Activated naive CD4-positive, alpha-beta T cell treated with anti-CD3 and anti-CD28 coated beads, Interleukin-2, amount 50 U/mL, for 72 hours (primary cell): ENCODE results near the gene PHF13. TPM values are rescaled to one million over a fixed set of nuclear protein-coding genes. Genes with fewer than 3 reads are reported as not detected.
"Not testable (repeated sequence)": the region's sequence is repeated elsewhere in the genome, so short reads cannot be mapped to it uniquely, and the experiment has no call there.

Experiments used
- ATAC-seq, 2 donors: fragments of 150-1000 bp; cut with Tn5 transposase; 2 replicates each; pipeline ENCODE4 v1.10.0; 2021; ENCODE audit warnings: mild to moderate bottlenecking in 2 of 2, moderate library complexity in 2 of 2
- DNase-seq, 2 donors: peaks; one replicate each; pipeline ENCODE4 v3.0.0; 2021 to 2022; ENCODE audit warnings: low spot score in 2 of 2
- H3K27ac Mint-ChIP-seq, 2 donors: one replicate each; pipeline ENCODE4 v1.8.0; 2022; ENCODE audit warnings: mild to moderate bottlenecking in 2 of 2, mixed read lengths in 2 of 2
- H3K36me3 Mint-ChIP-seq, 2 donors: one replicate each; pipeline ENCODE4 v1.8.0; 2022; ENCODE audit warnings: mixed read lengths in 2 of 2
- H3K9me3 Mint-ChIP-seq, 2 donors: one replicate each; pipeline ENCODE4 v1.8.0; 2022; ENCODE audit warnings: mixed read lengths in 2 of 2
- total RNA-seq, 2 donors: library from RNA; stranded (reverse); gene quantifications; one replicate each; pipeline ENCODE4 v1.2.3, GENCODE V29; 2022

The PHF13 gene
- total RNA-seq, 2 donors from 2014 or later, result 15.5 to 33.4 TPM

DNA sequence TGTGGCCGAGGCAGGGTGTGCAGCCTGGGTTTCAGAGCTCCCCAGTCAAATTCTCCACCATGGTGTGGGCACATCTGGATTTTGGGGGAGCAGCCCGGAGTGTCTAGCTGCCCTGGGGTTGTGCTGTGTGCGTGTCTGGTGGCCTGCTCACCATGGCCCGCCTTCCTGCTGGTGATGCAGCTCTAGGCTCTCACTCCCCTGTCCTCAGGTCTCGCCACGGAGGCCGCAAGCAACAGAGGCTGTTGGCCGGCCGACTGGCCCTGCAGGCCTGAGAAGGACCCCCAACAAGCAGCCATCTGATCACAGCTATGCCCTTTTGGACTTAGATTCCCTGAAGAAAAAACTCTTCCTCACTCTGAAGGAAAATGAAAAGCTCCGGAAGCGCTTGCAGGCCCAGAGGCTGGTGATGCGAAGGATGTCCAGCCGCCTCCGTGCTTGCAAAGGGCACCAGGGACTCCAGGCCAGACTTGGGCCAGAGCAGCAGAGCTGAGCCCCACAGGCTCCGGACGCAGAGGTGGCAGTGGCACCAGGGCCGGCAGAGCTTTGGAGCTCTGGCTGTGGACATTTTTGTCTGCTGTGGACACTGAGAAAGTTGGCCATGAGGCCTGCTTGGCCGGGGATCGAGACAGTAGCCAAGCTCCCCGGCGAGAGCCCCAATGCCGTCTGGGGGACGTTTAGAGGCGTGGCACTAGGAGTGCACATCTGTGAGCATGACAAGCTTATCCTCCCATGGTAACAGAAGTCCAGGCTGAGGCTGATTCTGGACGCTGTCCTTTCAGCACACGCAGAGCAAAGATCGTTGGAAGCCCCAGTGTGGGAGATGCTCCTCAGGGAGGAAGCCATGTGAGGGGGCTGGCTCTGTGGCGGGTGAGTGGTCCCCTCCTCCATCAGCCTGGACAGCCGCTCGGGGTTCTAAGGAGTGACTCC lies 19.3 kb downstream of the PHF13 start:
- no peak for ATAC-seq
- H3K27ac Mint-ChIP-seq, result peak overlapping the region in 1 of 2 donors; percentile 79
- H3K36me3 Mint-ChIP-seq, result peaks cover 3 to 12% of the 10 kb centered on the region in 2 donors
- H3K9me3 Mint-ChIP-seq, result no peaks in the 10 kb centered on the region
- no peak for DNase-seq

GRCh38 chr1:6634371-6635052 lies 21.0 kb downstream of the PHF13 start:
- peak in 1 of 2 donors; percentile 28 for DNase-seq
- ATAC-seq, result peak; percentile 58 to 62
- Mint-ChIP-seq H3K27ac (peak overlapping the region; percentile 22 to 71), H3K36me3 (peaks cover 0 to 11% of the 10 kb centered on the region in 2 donors), H3K9me3 (no peaks in the 10 kb centered on the region)

DNA sequence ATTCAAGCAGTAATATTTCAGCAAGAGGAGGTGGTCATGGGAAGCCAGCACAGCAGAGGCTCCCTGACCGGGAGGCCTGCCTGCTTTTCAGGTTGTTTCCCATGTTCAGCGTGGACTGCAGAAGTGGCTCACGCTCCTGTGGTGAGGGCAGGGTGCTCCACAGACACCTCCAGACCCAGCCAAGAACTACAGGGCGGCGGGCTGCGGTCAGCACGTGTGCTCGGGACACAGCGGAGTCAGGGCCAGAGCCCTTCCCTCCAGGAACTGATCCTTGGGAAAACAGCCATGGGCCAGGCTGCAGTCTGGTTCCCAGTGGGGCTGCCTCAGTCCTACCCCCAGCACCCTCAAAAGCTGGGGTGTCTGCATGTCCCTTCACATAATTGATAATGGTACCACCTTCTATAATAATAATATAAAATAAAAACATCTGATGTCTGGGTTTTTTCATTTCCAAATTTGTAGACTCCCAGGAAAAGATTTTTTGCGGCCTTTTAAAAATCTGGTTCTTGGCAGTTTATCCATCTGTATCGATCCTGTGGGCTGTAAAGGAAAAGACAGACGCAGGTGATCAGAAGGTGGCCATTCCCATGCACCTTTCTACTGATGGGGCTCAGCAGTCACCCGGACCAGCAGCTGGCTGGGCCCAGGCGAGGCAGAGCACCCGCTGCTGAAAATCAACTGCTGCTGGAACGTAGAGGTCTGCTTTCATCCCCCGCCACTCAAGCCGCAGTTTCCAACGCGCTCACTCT lies 21.8 kb downstream of the PHF13 start:
- H3K9me3 Mint-ChIP-seq, result no peaks in the 10 kb centered on the region
- DNase-seq (no peak), ATAC-seq (no peak)
- H3K27ac Mint-ChIP-seq, result peak overlapping the region; percentile 22 to 71
- peaks cover 0 to 5% of the 10 kb centered on the region in 2 donors for H3K36me3 Mint-ChIP-seq

DNA sequence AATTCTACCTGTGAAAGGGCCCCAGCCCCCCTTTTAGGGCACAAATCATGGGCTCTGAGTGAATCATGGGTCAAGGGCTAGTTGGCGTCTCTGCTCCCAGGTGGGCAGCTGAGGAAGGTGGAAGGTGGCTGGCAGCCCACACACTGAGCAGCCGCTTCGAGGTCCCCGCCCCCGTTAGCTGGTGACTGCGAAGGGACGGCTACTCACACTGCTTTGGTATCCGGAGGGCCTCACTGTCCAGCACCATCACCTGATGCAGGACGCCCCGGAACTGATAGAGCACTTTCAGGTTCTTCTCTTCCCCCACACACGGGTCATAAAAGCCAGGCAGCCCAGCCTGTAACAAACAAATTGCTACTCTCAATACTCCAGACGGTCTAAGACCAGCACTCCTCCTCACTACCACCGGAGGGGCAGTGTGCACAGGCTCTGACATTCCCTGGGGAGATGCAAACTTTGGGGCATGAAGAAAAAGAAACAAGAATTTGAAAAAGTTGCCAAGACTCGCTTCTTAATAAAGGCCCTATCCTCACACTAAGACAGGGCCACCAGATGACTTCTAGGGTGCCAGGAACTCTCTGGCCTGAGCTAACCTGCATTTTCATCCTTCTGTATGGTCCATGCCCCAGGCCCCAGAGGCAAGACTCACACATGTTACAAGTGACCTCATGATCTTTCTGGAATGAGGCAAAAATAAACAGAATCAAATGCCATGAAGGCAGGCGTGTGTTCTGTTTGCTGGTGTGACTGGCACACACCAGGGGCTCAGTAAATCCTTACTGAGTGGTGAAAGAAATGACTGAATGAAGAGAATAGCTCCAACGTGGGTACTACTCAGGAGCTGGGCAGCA lies 22.6 kb downstream of the PHF13 start:
- H3K36me3 Mint-ChIP-seq, result peaks cover 0 to 5% of the 10 kb centered on the region in 2 donors
- ATAC-seq (no peak), DNase-seq (no peak)

GRCh38 chr1:6636778-6637177 lies 23.2 kb downstream of the PHF13 start:
- H3K27ac Mint-ChIP-seq, result peak overlapping the region in 1 of 2 donors; percentile 68
- DNase-seq, ATAC-seq, H3K9me3 Mint-ChIP-seq, H3K36me3 Mint-ChIP-seq: not testable (repeated sequence)

More for the DNA sequence above, 22.6 kb downstream of the PHF13 start:
- no peaks in the 10 kb centered on the region for H3K9me3 Mint-ChIP-seq
- H3K27ac Mint-ChIP-seq, result peak overlapping the region; percentile 29 to 68

DNA sequence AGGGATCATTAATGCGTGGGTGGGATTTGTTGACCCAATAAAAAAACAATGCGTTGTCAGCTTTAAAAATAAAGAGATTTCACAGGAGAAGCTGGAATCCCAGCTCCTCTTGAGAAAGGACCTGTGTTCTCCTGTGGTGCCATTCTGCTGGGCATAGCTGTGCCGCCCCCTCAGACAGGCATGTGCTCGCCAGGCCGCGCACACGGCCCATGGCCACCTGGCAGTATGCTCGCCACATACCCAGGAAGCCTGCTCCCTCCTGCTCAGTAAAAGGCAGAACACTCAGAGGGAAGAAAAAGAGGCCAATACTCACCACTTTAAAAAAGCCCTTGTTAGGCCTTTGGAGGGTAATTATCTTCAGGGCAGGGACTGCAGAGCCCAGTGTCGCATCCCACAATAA lies 24.2 kb downstream of the PHF13 start:
- no peaks in the 10 kb centered on the region for H3K9me3 Mint-ChIP-seq
- H3K27ac Mint-ChIP-seq, result peak overlapping the region in 1 of 2 donors; percentile 68
- ATAC-seq (no peak), DNase-seq (no peak)
- H3K36me3 Mint-ChIP-seq, result peaks cover 2 to 5% of the 10 kb centered on the region in 2 donors

- H3K36me3 Mint-ChIP-seq, result peaks cover 4 to 5% of the 10 kb centered on the region in 2 donors
- DNase-seq (no peak), ATAC-seq (no peak)
- H3K27ac Mint-ChIP-seq, result no peak overlapping the region
- H3K9me3 Mint-ChIP-seq, result no peaks in the 10 kb centered on the region
Measured at GRCh38 chr1:6638226-6638625, 24.7 kb downstream of the PHF13 start.

- H3K36me3 Mint-ChIP-seq, H3K27ac Mint-ChIP-seq, ATAC-seq: not testable (repeated sequence)
Measured at GRCh38 chr1:6640867-6641266, 27.3 kb downstream of the PHF13 start.

DNA sequence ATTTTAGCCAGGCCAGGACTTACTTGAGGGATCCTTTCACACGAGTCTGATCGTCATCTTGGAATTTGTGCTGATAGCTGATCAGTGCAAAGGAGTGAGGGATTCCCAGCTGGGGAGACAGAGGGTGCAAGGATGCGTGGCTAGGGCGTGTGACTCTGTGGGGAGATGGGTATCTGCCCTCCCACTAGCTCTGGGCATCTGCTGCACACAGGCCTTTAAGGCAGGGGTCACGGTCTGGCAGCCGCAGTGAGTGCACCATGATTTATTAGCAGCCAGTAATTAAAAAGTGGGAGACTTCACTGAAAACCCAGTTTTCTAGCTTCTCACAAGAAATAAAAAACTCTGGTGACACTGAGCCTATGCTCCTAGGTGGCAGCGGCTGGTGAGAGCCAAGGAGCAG lies 31.5 kb downstream of the PHF13 start:
- no peak for DNase-seq
- Mint-ChIP-seq H3K36me3 (peaks cover 0 to 4% of the 10 kb centered on the region in 2 donors), H3K27ac (peak overlapping the region in 1 of 2 donors; percentile 30), H3K9me3 (no peaks in the 10 kb centered on the region)
- ATAC-seq, result no peak

More at GRCh38 chr1:6640867-6641266, 27.3 kb downstream of the PHF13 start:
- H3K9me3 Mint-ChIP-seq, DNase-seq: not testable (repeated sequence)

DNA sequence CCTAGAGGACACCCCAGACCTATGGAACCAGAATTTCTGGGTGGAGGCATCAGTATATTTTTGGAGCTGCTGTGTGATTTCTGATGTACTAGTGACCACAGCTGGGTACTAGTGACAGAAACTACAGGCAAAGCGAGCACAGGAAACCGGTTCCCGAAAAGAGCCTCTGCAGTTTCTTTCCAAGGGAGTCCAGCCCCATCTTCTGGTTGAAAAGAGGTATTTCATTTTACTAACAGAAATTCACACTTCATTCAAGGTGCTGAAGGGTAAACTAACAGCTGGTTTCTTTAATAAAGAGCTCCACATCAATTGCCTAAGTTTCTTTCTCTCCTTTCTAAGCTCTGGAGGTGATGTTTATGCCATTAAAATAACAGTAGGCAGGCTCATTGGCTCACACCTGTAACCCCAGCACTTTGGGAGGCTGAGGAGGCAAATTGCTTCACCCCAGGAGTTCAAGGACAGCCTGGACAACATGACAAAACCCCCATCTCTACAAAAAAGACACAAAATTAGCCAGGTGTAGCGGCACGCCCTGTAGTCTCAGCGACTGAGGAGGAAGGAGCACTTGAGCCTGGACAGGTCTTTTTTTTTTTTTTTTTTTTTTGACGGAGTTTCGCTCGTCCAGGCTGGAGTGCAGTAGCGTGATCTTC lies 33.1 kb downstream of the PHF13 start:
- H3K9me3 Mint-ChIP-seq, result no peaks in the 10 kb centered on the region
- peaks cover 5 to 8% of the 10 kb centered on the region in 2 donors for H3K36me3 Mint-ChIP-seq
- H3K27ac Mint-ChIP-seq, result no peak overlapping the region
- DNase-seq (peak in 1 of 2 donors; percentile 22), ATAC-seq (peak; percentile 41 to 60)

DNA sequence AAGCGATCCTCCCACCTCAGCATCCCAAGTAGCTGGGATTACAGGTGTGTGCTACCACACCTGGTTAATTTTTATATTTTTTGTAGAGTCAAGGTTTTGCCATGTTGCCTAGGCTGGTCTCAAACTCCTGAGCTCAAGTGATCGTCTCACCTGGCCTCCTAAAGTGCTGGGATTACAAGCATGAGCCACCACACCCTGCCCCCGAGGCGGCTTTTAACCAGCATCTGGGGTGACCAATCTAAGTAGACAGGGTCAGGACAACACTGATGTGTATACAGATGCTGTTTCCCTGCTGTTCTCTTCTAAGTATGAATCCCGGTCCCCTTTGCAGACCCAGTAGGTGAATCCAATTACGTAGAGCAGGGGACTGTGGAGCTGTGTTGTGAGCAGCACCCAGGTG lies 35.0 kb downstream of the PHF13 start:
- peak overlapping the region in 1 of 2 donors; percentile 67 for H3K27ac Mint-ChIP-seq
- ATAC-seq, result no peak

DNA sequence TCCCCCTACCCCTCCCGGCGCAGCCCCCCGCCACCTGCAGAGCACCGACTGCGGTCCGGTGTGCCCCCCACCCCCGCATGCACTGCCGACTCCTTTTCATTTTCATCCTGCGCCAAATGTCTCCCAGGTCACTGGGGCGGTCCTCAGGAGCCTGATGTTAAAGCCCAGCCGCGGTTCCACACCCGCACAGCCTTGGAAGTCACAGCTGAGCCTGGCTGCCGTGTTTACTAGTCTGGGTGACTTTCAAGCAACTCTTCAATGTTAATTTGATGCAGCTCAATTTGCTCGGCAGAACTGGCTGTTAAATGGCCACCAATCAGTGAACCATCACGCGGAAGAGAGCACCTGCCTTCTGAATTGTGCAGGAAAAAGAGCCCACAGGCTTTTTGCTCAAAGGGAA lies 38.4 kb downstream of the PHF13 start:
- Mint-ChIP-seq H3K36me3 (peaks cover 4 to 11% of the 10 kb centered on the region in 2 donors), H3K27ac (peak overlapping the region in 1 of 2 donors; percentile 44)

More for the DNA sequence above, 35.0 kb downstream of the PHF13 start:
- Mint-ChIP-seq H3K9me3 (no peaks in the 10 kb centered on the region), H3K36me3 (peaks cover 4 to 11% of the 10 kb centered on the region in 2 donors)
- no peak for DNase-seq

GRCh38 chr1:6652986-6653385 lies 39.5 kb downstream of the PHF13 start:
- Mint-ChIP-seq H3K9me3 (no peaks in the 10 kb centered on the region), H3K36me3 (peaks cover 4 to 11% of the 10 kb centered on the region in 2 donors), H3K27ac (no peak overlapping the region)
- DNase-seq (no peak), ATAC-seq (no peak)

More for the DNA sequence above, 38.4 kb downstream of the PHF13 start:
- ATAC-seq (no peak), DNase-seq (no peak)
- H3K9me3 Mint-ChIP-seq, result no peaks in the 10 kb centered on the region

DNA sequence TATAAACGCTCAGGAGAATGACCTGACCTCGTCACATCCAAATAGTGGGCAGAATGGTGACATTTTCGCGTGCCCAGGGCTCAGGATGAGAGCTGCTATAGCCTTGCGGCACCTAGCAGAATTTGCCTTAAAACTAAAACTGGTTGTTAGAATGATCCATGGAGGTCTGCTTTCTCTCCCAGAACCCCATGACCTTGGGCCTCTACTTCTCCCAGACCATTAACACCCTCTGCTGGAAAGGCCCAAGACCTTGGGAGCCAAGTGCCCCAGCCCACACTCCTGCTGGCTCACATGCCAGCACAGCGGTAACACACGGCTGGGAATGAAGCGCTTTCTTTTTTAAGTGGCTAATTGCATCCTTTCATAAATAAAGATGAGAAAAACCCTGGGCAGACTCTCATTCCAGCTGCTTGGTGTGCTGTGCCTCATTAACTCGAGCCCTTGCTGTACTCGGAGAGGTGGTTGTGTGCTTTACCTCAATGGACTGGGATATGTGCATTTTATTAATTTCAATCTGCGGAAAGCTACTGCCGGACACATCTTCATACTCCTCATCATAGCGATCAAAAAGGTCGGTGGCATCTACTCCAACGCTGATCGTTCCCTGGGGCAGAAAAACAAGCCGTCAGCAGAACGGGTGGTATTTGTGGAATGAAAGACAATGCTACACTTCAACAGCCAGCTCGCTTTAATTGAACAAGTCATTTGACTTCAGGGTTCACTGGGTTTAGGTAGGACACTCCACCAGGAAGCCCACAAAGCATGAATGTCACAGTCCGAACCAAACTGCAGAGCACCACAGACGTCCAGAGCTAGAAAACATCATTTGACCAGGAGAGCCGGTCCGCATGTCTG lies 40.1 kb downstream of the PHF13 start:
- H3K9me3 Mint-ChIP-seq, result no peaks in the 10 kb centered on the region
- ATAC-seq, result no peak
- H3K36me3 Mint-ChIP-seq, result peaks cover 4 to 11% of the 10 kb centered on the region in 2 donors

More for the DNA sequence above, 40.1 kb downstream of the PHF13 start:
- no peak overlapping the region for H3K27ac Mint-ChIP-seq
- no peak for DNase-seq
